HG03039 (cell line): ENCODE results near the gene TOMM70.
A peak's percentile ranks its signal among the peaks of the same experiment; 100 is the strongest.
"Not testable (repeated sequence)": the region's sequence is repeated elsewhere in the genome, so short reads cannot be mapped to it uniquely, and the experiment has no call there.

Experiments used
- ATAC-seq: cut with Tn5 transposase; IDR thresholded peaks from one replicate; pipeline ENCODE4 v1.9.1; 2021; ENCODE audit warnings: mild to moderate bottlenecking, moderate library complexity; ENCODE audit not compliant: unreplicated experiment

TOMM70 gene

GRCh38 chr3:100368441-100368840, 32.4 kb downstream of the TOMM70 start:
- ATAC-seq, result no peak

DNA sequence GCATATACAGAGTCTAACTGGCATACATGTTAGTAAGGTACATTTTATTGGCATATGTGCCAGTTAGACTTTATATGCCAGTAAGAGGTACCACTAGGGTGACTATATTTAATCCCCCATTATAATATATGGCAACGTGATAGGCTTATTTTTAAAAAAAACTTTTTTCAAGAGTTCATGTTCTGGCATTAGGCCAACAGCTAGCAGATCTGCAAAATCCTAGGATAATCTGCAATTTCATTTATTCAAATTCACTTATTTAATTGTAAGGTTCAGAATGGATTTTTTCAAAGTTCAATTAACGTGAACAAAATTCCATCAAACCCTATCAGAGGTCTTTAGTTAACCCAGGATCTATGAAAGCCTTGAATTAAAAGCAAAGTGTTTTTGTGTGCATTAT, 34.5 kb downstream of the TOMM70 start:
- no peak for ATAC-seq

DNA sequence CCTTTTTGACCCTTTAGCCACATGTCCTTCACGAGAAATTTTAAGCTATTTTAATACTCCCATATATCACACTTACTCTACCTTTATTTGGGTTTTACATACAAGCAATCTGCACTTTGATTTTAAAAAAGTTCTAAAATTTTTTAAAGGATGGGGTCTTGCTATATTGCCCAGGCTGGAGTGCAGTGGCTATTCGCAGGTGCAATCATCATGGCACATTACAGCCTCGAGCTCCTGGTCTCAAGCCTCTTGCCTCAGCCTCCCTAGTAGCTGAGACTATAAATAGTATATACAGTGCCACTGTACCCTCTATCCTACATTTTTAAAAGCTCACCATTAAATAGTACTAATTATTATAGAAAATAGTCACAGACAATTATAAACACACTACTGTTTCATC, 36.5 kb downstream of the TOMM70 start:
- no peak for ATAC-seq

- ATAC-seq, result no peak
Measured at GRCh38 chr3:100361897-100362296, 39.0 kb downstream of the TOMM70 start.

DNA sequence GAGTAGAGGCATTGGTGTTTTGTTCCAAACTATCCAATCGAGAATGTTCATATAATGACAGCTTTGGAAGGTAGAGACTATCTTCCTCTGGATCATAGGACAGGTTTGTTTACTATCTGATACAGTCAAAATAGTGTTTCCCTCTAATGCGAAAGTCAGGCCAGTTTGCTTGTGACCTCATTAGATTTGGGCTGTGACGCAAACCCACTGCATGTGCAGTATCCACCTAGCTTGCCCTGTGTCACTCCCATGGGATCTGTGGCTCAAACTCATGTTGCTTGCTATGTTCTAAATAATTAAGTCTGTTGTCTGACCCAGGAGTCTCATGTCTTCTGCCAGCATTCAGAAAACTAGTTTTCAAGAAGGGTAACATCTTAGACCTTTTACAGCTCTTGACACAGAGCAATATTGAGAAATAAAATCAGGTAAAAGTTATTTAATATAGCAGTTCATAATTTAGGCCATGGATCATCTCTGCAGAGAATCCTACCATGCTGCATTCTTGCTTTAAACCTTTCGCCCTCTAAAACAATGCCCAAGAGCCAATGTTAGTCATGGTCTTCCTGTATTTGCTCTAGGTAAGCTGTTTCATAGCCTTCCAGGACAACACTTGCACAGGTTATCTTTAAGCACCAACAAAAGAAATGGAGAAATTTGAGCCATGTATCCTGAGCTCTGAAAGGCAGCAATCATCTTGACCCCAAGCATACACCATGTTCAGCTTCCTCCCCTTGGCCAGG, 40.0 kb downstream of the TOMM70 start:
- no peak for ATAC-seq

- no peak for ATAC-seq
Measured at GRCh38 chr3:100359035-100359434, 41.9 kb downstream of the TOMM70 start.

DNA sequence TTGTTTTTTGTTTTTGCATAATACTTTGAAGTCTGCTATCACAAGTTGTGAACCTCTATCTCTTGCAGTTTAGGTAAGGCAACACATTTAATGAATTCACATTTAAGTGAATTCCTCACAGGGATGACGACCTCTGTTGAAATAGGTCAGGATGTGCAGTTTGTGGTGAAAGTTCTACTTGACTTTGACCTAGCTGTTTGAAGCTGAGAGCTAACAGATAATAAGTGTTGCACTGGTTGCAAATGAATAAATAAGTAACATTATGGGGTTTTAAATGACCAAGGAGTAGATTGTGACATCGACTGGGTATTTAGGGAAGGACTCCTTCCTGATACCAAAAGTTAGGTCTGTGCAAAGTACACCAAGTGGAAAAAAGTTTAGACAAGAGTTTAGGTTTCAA, 42.5 kb downstream of the TOMM70 start:
- no peak for ATAC-seq

- ATAC-seq, result no peak
Measured at GRCh38 chr3:100354850-100355249, 46.0 kb downstream of the TOMM70 start.

GRCh38 chr3:100352296-100353231, 48.3 kb downstream of the TOMM70 start:
- ATAC-seq, result no peak

- not testable (repeated sequence) for ATAC-seq
Measured at GRCh38 chr3:100351770-100352169, 49.1 kb downstream of the TOMM70 start.

DNA sequence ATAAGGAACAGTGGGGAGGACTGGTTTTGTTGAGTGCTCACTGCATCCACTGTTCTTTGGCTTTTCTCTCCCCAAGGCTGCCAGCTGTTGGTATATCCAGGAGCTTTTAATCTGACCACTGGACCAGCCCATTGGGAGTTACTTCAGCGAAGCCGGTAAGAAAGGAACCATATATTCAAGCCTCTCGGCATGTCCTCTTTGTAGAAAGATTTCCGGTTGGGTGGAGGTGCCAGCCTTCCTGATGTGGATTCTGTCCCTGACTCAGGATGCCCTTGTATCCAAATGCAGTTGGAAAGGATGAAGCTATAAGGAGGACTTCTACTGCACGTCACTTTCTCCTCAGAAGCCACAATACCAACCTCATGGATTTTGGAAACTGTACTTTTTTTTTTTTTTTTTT, 52.2 kb downstream of the TOMM70 start:
- ATAC-seq, result no peak

DNA sequence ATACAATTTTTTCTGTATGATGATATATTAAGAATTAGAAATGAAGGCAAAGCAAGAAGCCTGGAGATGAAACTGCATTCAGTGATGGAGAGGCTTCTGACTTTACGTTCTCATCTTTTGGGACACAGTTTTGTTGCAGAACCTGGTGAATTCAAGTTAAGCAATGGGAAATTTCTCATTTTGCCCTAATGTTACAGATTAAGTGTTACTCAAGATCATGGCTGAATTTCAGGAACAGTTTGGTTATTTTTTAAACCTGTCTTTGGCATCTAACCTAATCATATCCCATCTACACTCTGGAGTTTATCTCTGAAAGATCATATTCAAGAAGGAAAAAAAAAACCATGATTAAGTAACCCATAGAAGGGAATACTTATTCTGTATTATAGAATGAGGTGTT, 60.4 kb downstream of the TOMM70 start:
- no peak for ATAC-seq

DNA sequence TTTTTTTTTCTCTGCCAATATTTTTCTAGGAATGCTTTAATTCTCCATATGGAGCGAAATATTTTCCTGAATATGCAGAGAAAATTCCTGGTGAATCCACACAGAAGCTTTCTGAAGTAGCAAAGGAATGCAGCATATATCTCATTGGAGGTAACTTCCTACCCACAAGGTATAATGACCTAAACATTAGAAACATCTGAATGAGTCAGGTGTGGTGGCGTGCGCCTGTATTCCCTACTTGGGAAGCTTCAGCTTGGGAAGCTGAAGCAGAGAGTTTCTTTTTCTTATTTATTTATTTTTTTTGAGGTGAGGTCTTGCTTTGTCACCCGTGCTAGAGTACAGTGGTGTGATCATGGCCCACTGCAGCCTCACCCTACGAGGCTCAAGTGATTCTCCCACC, 61.1 kb downstream of the TOMM70 start:
- no peak for ATAC-seq

- ATAC-seq, result no peak
Measured at GRCh38 chr3:100338911-100339310, 62.0 kb downstream of the TOMM70 start.

DNA sequence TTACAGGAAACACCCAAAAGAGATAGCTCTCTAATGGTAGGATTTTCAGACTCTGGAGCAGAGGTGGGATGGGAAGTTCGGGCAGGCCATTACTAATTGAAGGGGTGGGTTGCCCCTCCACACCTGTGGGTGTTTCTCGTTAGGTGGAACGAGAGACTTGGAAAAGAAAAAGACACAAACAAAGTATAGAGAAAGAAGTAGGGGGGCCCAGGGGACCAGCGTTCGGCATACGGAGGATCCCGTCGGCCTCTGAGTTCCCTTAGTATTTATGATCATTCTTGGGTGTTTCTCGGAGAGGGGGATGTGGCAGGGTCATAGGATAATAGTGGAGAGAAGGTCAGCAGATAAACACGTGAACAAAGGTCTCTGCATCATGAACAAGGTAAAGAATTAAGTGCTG, 64.7 kb downstream of the TOMM70 start:
- not testable (repeated sequence) for ATAC-seq

GRCh38 chr3:100335434-100335833, 65.5 kb downstream of the TOMM70 start:
- peak; percentile 41 for ATAC-seq

DNA sequence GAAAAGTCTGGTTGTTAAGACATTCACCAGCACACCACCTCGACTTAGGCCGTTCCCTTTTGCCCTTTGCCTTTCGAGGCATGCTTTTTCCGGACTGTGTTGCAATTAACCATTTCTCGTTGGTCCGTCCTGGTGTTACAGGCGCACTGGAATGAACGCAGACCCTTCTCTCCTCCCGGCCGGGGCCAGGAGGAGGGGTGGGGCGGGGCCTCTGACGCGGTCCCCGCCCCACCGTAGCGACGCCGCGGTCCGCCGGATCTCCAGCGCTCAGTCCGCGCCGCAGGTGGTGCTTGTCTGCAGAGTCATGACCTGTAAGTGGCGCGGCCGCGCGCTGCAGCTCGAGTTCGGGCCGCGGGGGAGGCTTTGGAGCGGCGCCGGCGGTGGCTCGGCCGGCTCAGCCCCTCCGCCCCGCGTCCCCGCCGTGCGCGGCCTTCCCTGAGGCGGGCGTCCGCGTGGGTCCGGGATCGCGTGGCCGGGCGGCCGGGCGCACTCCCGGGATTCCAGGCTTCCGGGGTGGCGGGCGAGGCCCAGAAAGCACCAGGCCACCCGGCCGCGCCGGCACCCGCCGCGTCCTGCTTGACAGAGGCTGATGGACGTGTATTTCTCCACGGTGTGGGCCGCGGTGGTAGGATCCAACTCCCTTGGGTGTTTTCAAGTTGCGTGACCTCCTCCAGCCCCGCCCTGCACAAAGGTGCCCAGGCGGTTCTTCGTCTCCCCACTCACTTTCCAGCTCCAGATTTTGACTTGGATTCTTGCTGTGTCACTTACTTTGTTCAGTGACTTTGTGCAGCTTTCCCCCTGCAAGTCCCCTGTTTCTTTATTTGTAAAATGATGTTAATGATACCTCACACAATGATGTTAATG, 66.2 kb downstream of the TOMM70 start, which contains the start of gene NIT2:
TSS of gene NIT2 (plus strand) at position 270 of the 864 bp plus-strand sequence. CDS start at position 305, 35 bp downstream.
- ATAC-seq, result peak; percentile 97

- no peak for ATAC-seq
Measured at GRCh38 chr3:100333970-100334487, 66.9 kb downstream of the TOMM70 start.

- no peak for ATAC-seq
Measured at GRCh38 chr3:100333051-100333450, 67.8 kb downstream of the TOMM70 start.

- no peak for ATAC-seq
Measured at GRCh38 chr3:100331660-100332059, 69.2 kb downstream of the TOMM70 start.

DNA sequence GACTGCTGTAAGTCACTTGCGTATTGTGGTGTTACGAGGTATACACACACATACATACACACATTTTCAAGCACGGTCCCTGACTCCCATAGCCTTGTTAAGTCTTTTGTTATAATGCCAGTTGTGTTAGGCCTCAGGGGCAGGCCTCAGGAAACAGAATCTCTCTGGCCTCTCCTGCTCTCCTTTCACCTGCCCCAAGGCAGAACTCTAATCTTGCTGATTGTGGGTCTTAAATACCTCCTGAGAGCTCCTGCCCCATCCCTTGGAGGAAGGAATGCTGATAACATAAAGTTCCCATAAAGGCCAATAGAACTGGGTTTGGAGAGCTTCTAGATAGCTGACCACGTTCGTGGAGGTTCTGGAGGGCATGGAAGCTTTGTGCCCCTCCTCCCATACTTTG, 70.2 kb downstream of the TOMM70 start:
- no peak for ATAC-seq
